GM18526 (cell line): Measurements from ENCODE around the gene INSIG1.

Experiments used
- POLR2A ChIP-seq: IDR thresholded peaks from 3 replicates; pipeline ENCODE4 v1.6.1; 2011; ENCODE audit not compliant: insufficient read length; ENCODE audit errors: extremely low read depth

INSIG1 gene

GRCh38 chr7:155276042-155276799 is 21.5 kb upstream of the INSIG1 start:
- TF ChIP-seq POLR2A: no peak

GRCh38 chr7:155276800-155277375 is 20.8 kb upstream of the INSIG1 start:
- TF ChIP-seq POLR2A: no peak

GRCh38 chr7:155277385-155277994 is 20.2 kb upstream of the INSIG1 start:
- TF ChIP-seq POLR2A: no peak

GRCh38 chr7:155278921-155279320 is 18.8 kb upstream of the INSIG1 start:
- no peak for TF ChIP-seq POLR2A

- no peak for TF ChIP-seq POLR2A
Observed at GRCh38 chr7:155279787-155280445, 17.8 kb upstream of the INSIG1 start.

GRCh38 chr7:155280446-155281397 is 17.0 kb upstream of the INSIG1 start:
- TF ChIP-seq POLR2A: no peak

- TF ChIP-seq POLR2A: no peak
Observed at GRCh38 chr7:155281398-155281969, 16.2 kb upstream of the INSIG1 start.

GRCh38 chr7:155282671-155283070 is 15.0 kb upstream of the INSIG1 start:
- no peak for TF ChIP-seq POLR2A

GRCh38 chr7:155283565-155284194 is 14.0 kb upstream of the INSIG1 start:
- no peak for TF ChIP-seq POLR2A

- no peak for TF ChIP-seq POLR2A
Observed at GRCh38 chr7:155284496-155285274, 13.0 kb upstream of the INSIG1 start.

GRCh38 chr7:155285423-155285822 is 12.3 kb upstream of the INSIG1 start:
- no peak for TF ChIP-seq POLR2A

- TF ChIP-seq POLR2A: no peak
Observed at GRCh38 chr7:155285833-155286232, 11.8 kb upstream of the INSIG1 start.

GRCh38 chr7:155286686-155287085 is 11.0 kb upstream of the INSIG1 start:
- no peak for TF ChIP-seq POLR2A
